Measurements from ENCODE around the gene PLAAT2. TPM values are rescaled to one million over a fixed set of nuclear protein-coding genes. Genes with fewer than 3 reads are reported as not detected.

The PLAAT2 gene
- total and polyA plus RNA-seq, 12 donors: 0.35 to 3.7 TPM; not detected in 10

GRCh38 chr11:63598556-63598955 lies 35.4 kb upstream of the PLAAT2 start:
- H3K36me3 ChIP-seq: peaks cover 0 to 49% (median 14%) of the 10 kb centered on the region in 9 donors
- H3K4me1 ChIP-seq: peaks cover 0 to 22% (median 20%) of the 10 kb centered on the region in 9 donors
- H3K27me3 ChIP-seq: no peaks in the 10 kb centered on the region
- no peak overlapping the region for H3K4me3 ChIP-seq
- 79 to 88% methylated on average over 4 of the region's 4 CpGs for WGBS, 2 donors
- no peaks in the 10 kb centered on the region for H3K9me3 ChIP-seq
- DNase-seq (no peak), ATAC-seq (peak in 1 of 8 donors; percentile 9)
- TF ChIP-seq CTCF (IDR thresholded peaks at IDR 0.05): no peak
- intact Hi-C loops (cut with DNase I): no loop called here
- H3K27ac ChIP-seq: no peak overlapping the region

GRCh38 chr11:63595296-63595695 lies 32.1 kb upstream of the PLAAT2 start:
- Histone ChIP-seq H3K4me1 (peaks cover 0 to 2% (median 0%) of the 10 kb centered on the region in 9 donors), H3K4me3 (no peak overlapping the region), H3K27ac (no peak overlapping the region), H3K9me3 (no peaks in the 10 kb centered on the region), H3K27me3 (no peaks in the 10 kb centered on the region), H3K36me3 (peaks cover 0 to 82% (median 31%) of the 10 kb centered on the region in 9 donors)
- ATAC-seq: no peak
- 88 to 91% methylated on average over 4 of the region's 4 CpGs for WGBS, 2 donors
- DNase-seq: no peak
- intact Hi-C loops (cut with DNase I): no loop called here
- TF ChIP-seq CTCF (IDR thresholded peaks at IDR 0.05): no peak

GRCh38 chr11:63592975-63593395 lies 29.8 kb upstream of the PLAAT2 start:
- Histone ChIP-seq H3K9me3 (no peaks in the 10 kb centered on the region), H3K4me1 (peaks cover 0 to 10% (median 0%) of the 10 kb centered on the region in 9 donors), H3K4me3 (no peak overlapping the region), H3K27me3 (no peaks in the 10 kb centered on the region), H3K27ac (no peak overlapping the region), H3K36me3 (peaks cover 0 to 99% (median 36%) of the 10 kb centered on the region in 9 donors)
- 70 to 76% methylated on average over 4 of the region's 4 CpGs for WGBS, 2 donors
- intact Hi-C loops (cut with DNase I): loop anchor here in 1 of 10 donors (5.0 kb wide), 1 partner anchor 44 kb away; no protein-coding TSS in a partner anchor
- DNase-seq (no peak), ATAC-seq (peak in 1 of 8 donors; percentile 38)
- peak in 7 of 9 donors; percentile 39 to 61 (median 44) for TF ChIP-seq CTCF (IDR thresholded peaks at IDR 0.05)

- peaks cover 0 to 11% (median 0%) of the 10 kb centered on the region in 9 donors for H3K4me1 ChIP-seq
- ATAC-seq (peak in 1 of 8 donors; percentile 14), DNase-seq (no peak)
- H3K27ac ChIP-seq: no peak overlapping the region
- no peaks in the 10 kb centered on the region for H3K27me3 ChIP-seq
- 89 to 92% methylated on average over 18 of the region's 18 CpGs for WGBS, 2 donors
- TF ChIP-seq CTCF (IDR thresholded peaks at IDR 0.05): no peak
- peaks cover 0 to 99% (median 35%) of the 10 kb centered on the region in 9 donors for H3K36me3 ChIP-seq
- no peaks in the 10 kb centered on the region for H3K9me3 ChIP-seq
- intact Hi-C loops (cut with DNase I): loop anchor here in 1 of 10 donors (5.0 kb wide), 1 partner anchor 47 kb away; no protein-coding TSS in a partner anchor
- H3K4me3 ChIP-seq: no peak overlapping the region
Measured at GRCh38 chr11:63590024-63590788, 27.0 kb upstream of the PLAAT2 start.
